Measurements from ENCODE around the gene RPS17.

The RPS17 gene

DNA sequence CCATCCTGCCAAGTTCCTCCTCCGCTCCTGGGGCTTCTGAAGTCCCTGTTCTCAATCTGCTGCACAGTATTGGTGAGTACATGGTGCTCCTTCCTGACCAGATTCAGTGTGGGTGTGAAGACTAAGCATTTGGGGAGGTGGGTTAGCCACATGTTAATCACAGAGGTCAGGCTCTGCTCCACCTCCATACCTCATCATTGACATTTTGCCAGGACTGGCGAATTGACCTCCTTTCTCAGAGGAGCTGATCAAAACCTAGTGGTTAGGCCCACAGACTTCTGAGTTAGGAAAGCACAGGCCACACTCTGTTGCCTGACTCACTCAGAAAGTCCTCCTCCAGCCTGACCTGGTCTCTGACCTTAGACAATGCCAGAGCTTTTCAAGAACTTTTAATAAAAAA is 8.4 kb upstream of the RPS17 start:
- H3K4me3 ChIP-seq (ENCODE audit: low read depth, low read length): no peak overlapping the region
- TF ChIP-seq, protein P1, sequence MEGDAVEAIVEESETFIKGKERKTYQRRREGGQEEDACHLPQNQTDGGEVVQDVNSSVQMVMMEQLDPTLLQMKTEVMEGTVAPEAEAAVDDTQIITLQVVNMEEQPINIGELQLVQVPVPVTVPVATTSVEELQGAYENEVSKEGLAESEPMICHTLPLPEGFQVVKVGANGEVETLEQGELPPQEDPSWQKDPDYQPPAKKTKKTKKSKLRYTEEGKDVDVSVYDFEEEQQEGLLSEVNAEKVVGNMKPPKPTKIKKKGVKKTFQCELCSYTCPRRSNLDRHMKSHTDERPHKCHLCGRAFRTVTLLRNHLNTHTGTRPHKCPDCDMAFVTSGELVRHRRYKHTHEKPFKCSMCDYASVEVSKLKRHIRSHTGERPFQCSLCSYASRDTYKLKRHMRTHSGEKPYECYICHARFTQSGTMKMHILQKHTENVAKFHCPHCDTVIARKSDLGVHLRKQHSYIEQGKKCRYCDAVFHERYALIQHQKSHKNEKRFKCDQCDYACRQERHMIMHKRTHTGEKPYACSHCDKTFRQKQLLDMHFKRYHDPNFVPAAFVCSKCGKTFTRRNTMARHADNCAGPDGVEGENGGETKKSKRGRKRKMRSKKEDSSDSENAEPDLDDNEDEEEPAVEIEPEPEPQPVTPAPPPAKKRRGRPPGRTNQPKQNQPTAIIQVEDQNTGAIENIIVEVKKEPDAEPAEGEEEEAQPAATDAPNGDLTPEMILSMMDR (IDR thresholded peaks at IDR 0.05; ENCODE audit: borderline replicate concordance, insufficient read depth, low read depth, low read length): no peak

DNA sequence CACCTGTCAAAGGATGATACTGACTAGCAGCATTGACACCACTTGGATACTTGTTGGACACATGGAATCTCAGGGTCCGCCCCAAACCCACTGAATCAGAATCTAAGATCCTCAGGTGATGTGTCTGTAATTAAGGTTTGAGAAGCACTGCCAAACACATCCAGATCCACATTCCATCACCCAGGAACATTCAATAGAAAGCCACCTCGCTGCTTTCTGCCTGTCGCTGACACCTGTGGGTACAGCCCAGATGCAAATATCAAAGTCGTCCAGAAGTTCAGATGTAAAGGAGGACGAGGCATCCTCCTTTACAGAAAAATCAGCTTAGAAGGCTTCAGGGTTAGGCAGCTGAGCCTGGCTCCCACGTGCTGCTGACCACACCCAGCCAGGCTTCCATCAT is 5.2 kb upstream of the RPS17 start:
- TF ChIP-seq, protein P1 (IDR thresholded peaks at IDR 0.05; ENCODE audit: borderline replicate concordance, insufficient read depth, low read depth, low read length): no peak
- no peak overlapping the region for H3K4me3 ChIP-seq (ENCODE audit: low read depth, low read length)

DNA sequence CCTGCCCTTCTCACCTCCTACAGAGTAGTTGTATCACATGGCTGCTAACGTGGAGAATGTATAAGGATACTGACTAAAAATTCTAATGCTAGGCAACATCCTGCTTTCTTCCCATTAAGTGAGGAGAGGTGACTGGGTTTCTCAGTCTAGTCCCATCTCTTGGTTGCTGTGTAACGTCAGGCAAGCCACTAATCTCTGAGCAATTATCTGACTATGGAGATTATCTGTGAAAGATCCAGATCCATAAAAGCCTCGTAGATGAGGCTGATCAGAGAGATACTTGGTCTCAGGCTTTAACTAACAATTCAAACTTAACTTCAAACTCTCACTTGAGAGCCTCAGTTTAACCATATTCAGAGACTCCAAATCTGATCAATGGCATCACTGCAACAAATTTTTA is 4.7 kb upstream of the RPS17 start:
- H3K4me3 ChIP-seq (ENCODE audit: low read depth, low read length): no peak overlapping the region
- TF ChIP-seq, protein P1 (IDR thresholded peaks at IDR 0.05; ENCODE audit: borderline replicate concordance, insufficient read depth, low read depth, low read length): no peak

DNA sequence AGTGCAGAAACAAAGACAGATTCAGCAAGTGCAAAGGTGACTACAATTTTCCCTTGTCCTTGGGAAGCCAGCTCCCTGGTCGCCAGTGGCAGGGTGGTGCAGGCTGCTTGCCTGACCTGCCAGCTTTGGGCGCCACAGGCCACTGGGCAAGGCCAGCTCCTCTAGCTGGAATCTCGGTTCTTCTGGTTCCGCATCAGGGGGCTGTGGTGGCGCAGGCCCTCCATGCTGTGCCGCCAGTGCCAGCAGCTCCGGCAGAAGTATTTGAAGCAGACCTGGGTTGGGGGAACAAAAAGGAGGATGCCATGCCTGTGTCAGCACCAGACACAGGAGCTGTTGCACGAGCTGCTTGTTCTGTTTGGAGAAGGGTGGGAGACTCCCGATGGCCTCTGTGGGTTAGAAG is 4.2 kb upstream of the RPS17 start:
- TF ChIP-seq, protein P1 (IDR thresholded peaks at IDR 0.05; ENCODE audit: borderline replicate concordance, insufficient read depth, low read depth, low read length): no peak
- H3K4me3 ChIP-seq (ENCODE audit: low read depth, low read length): no peak overlapping the region

DNA sequence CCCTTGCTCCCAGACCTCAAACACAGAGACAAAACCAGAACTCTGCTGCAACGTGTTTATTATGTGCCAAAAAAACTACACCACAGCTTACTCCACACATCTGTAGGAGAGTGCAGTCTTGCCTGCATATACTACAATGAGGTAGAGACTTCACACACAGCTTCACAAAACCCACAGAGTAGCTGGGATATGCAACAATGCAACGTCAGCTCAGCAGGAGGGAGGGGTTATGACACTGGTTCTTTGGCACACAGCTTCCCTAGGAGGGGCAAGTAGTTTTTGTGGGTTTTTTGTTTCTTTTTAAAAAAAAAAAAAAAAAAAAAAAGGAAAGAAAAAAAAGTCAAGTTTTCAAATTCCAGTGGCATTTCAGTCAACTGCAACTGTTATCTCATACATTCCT is 2.9 kb upstream of the RPS17 start:
- TF ChIP-seq, protein P1 (IDR thresholded peaks at IDR 0.05; ENCODE audit: borderline replicate concordance, insufficient read depth, low read depth, low read length): no peak
- no peak overlapping the region for H3K4me3 ChIP-seq (ENCODE audit: low read depth, low read length)

DNA sequence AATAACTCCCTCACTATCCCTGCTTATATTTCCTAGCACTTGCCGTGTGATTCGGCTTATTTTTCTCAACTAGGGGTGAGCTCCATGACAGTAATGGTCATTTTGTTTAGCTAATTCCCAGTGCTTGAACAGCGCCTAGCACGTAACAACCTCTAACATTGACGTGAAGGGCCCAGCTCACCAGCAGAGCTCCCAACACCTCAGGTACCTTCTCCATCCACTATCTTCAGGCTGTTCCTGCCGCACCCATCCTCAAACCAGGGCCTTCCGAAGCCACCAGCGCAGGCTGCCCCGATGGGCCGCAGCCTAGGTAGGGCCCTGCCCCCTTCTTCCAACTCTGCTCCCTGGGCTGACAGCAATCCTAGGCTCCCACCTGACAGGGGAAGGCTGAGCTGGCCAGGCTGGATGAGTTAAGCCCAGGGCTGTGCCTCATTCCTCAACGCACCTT is 751 bp upstream of the RPS17 start:
- H3K4me3 ChIP-seq (ENCODE audit: low read depth, low read length): peak overlapping the region; percentile 90
- TF ChIP-seq, protein P1 (IDR thresholded peaks at IDR 0.05; ENCODE audit: borderline replicate concordance, insufficient read depth, low read depth, low read length): no peak

DNA sequence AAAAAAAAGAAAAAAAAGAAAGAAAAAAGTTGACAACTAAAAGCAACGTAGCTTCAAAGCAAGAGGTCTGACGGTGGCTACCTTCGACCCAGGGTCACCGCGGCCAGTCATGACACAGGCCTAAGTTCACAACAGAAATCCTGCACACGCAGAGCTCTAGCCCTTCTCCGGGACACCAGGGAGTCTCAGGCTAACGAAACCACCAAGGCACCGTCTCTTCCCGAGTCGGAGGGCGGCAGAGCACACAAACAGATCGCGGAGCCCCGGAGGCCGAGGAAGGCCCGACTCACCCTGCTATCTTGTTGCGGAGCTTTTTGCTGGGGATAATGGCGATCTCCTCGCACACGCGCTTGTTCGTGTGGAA is 584 bp downstream of the RPS17 start:
- peak overlapping the region; percentile 90 for H3K4me3 ChIP-seq (ENCODE audit: low read depth, low read length)
- TF ChIP-seq, protein P1 (IDR thresholded peaks at IDR 0.05; ENCODE audit: borderline replicate concordance, insufficient read depth, low read depth, low read length): no peak
